NT2/D1 (cell line): Measurements from ENCODE around the gene PPFIA2.

Experiments used
- DNase-seq: peaks from one replicate; pipeline ENCODE4 v3.0.0-alpha.2; 2011; ENCODE audit warnings: low read depth, low spot score
- H3K27me3 ChIP-seq: 2 replicates; pipeline ENCODE4 v1.6.0; 2011; ENCODE audit warnings: mild to moderate bottlenecking; ENCODE audit not compliant: insufficient read length, insufficient read depth
- H3K36me3 ChIP-seq: 2 replicates; pipeline ENCODE4 v1.6.1; 2011; ENCODE audit warnings: mild to moderate bottlenecking, low read length, mixed read lengths; ENCODE audit not compliant: insufficient read depth, insufficient read length
- H3K4me1 ChIP-seq: 2 replicates; pipeline ENCODE4 v1.5.1; 2011; ENCODE audit not compliant: insufficient read depth, insufficient read length
- H3K4me3 ChIP-seq: 2 replicates; pipeline ENCODE4 v1.5.1; 2011; ENCODE audit warnings: low read depth; ENCODE audit not compliant: insufficient read length
- H3K9ac ChIP-seq: 2 replicates; pipeline ENCODE4 v1.6.0; 2011; ENCODE audit warnings: low read depth; ENCODE audit not compliant: insufficient read length
- H3K9me3 ChIP-seq: 2 replicates; pipeline ENCODE4 v1.5.1; 2011; ENCODE audit warnings: mild to moderate bottlenecking, low read length; ENCODE audit not compliant: insufficient read depth
- SUZ12 ChIP-seq: IDR thresholded peaks from 2 replicates; pipeline ENCODE4 v1.6.1; 2011; ENCODE audit not compliant: insufficient read length, insufficient read depth; ENCODE audit errors: extremely low read depth
- YY1 ChIP-seq: IDR thresholded peaks from 2 replicates; pipeline ENCODE4 v1.6.1; 2011; ENCODE audit not compliant: insufficient read length, insufficient read depth
- ZNF274 ChIP-seq: IDR thresholded peaks from 2 replicates; pipeline ENCODE4 v1.6.1; 2011; ENCODE audit warnings: mild to moderate bottlenecking, low read depth, low read length

PPFIA2 gene

DNA sequence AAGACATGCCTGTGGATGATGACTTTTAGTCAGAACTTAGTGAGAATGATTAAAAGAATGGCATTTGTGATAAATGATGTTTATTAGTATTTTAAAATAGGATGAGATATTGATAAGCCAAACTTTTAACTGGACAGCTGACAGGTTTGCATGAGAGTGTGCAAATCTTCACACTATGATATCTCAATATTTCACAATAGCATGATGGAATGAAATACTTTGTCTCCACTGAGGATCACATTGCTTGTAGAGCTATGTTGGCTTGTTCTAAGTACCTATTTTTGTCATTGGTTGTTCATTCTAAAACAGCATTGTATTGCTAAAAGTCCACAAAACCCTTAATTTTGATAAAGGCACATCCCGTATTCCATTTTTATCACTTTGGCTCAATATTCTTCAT is 359.1 kb downstream of the PPFIA2 start:
- no peak for DNase-seq
- no peaks in the 10 kb centered on the region for H3K4me1 ChIP-seq
- H3K27me3 ChIP-seq, result no peaks in the 10 kb centered on the region
- no peaks in the 10 kb centered on the region for H3K36me3 ChIP-seq
- TF ChIP-seq SUZ12 (no peak), YY1 (no peak), ZNF274 (no peak)
- H3K9ac ChIP-seq, result no peak overlapping the region
- no peak overlapping the region for H3K4me3 ChIP-seq
- H3K9me3 ChIP-seq, result no peaks in the 10 kb centered on the region

GRCh38 chr12:81395431-81395830 is 363.7 kb downstream of the PPFIA2 start:
- no peaks in the 10 kb centered on the region for H3K9me3 ChIP-seq

DNA sequence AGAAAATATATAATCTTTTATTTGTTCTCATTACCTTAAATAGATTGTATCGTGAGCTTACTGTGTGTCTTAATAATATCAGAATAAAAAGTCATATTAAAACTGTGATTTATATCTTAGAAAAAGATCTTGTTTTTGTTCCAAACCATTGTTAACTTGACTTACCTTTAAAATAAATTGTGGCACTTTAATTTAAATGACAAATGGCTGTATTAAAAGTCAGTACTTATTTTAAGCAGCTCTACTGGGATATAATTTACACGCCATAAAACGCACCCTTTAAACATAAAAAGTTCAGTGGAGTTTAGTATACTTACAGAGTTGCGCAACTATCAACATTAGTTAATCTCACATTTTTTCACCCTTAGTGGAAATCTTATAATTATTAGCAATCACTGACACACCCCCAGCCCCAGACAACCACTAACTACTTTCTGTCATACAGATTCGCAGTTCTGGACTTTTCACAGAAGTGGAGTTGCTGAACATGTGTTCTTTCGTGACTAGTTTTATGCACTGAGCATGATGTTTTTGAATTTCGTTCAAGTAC is 369.5 kb downstream of the PPFIA2 start:
- Histone ChIP-seq H3K9me3 (no peaks in the 10 kb centered on the region), H3K36me3 (no peaks in the 10 kb centered on the region), H3K9ac (no peak overlapping the region), H3K4me1 (no peaks in the 10 kb centered on the region), H3K4me3 (no peak overlapping the region), H3K27me3 (no peaks in the 10 kb centered on the region)
- TF ChIP-seq YY1 (no peak), ZNF274 (no peak), SUZ12 (no peak)
- no peak for DNase-seq

More at GRCh38 chr12:81395431-81395830, 363.7 kb downstream of the PPFIA2 start:
- Histone ChIP-seq H3K4me1 (no peaks in the 10 kb centered on the region), H3K27me3 (no peaks in the 10 kb centered on the region), H3K4me3 (no peak overlapping the region), H3K9ac (no peak overlapping the region), H3K36me3 (no peaks in the 10 kb centered on the region)
- no peak for DNase-seq
- TF ChIP-seq SUZ12 (no peak), YY1 (no peak), ZNF274 (no peak)

DNA sequence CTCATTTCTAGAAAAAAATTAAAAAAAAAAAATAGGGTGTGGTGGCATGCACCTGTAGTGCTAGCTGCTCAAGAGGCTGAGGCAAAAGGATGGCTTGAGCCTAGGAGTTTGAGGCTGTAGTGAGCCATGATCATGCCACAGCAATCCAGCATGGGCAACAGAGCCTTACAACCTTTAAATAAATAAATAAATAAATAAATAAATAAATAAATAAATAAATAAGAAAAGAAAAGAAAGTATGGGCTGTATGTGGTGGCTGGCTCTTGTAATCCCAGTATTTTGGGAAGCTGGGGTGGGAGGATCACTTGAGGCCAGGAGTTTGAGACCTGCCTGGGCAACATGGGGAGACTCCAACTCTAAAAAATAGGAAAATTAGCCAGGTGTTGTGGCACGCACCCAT is 373.0 kb downstream of the PPFIA2 start:
- no peaks in the 10 kb centered on the region for H3K9me3 ChIP-seq
- H3K4me3 ChIP-seq, result no peak overlapping the region
- H3K9ac ChIP-seq, result no peak overlapping the region
- no peaks in the 10 kb centered on the region for H3K27me3 ChIP-seq
- no peaks in the 10 kb centered on the region for H3K36me3 ChIP-seq
- no peaks in the 10 kb centered on the region for H3K4me1 ChIP-seq
- no peak for DNase-seq
- no peak for TF ChIP-seq YY1
- no peak for TF ChIP-seq ZNF274
- TF ChIP-seq SUZ12, result no peak

GRCh38 chr12:81381951-81382350 is 377.2 kb downstream of the PPFIA2 start:
- TF ChIP-seq ZNF274, result no peak
- TF ChIP-seq SUZ12, result no peak
- TF ChIP-seq YY1, result no peak
- Histone ChIP-seq H3K9ac (no peak overlapping the region), H3K9me3 (no peaks in the 10 kb centered on the region), H3K4me1 (no peaks in the 10 kb centered on the region), H3K4me3 (no peak overlapping the region), H3K27me3 (no peaks in the 10 kb centered on the region), H3K36me3 (no peaks in the 10 kb centered on the region)
- DNase-seq, result no peak

DNA sequence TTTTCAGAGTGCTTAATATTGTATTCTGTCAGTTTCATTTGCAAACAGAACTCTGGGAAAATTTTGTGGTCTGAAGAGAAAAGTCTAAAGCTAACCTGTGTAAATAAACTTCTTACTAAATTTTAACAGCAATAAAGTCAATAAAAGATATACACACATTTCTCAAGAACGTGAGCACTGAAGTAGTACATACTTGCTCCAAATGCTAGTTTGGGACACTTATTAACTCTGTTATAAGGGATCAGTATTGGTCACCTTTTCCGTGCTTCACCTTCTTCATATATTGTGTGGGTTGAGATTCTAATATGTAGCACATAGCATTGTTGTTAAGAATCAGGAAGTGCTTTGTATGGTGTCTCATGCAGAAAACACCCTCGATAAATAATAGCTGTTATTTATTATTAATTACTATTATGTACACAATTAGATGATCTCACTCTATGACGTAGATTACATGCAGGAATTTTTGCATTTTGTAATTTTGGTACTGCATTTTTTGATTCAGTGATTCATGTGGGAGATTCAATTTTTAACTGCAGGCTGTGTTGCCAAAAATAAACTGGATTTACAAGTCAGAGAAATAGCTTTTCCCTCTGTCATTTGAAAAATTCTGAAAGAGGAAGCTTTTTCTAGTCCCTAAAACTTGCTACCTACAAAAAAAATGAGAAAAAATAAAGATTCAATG is 380.4 kb downstream of the PPFIA2 start:
- Histone ChIP-seq H3K36me3 (no peaks in the 10 kb centered on the region), H3K9ac (no peak overlapping the region), H3K4me3 (no peak overlapping the region), H3K27me3 (no peaks in the 10 kb centered on the region), H3K9me3 (no peaks in the 10 kb centered on the region), H3K4me1 (no peaks in the 10 kb centered on the region)
- DNase-seq, result no peak
- TF ChIP-seq YY1 (no peak), ZNF274 (no peak), SUZ12 (no peak)

- no peaks in the 10 kb centered on the region for H3K9me3 ChIP-seq
- no peak overlapping the region for H3K4me3 ChIP-seq
- no peak overlapping the region for H3K9ac ChIP-seq
- no peaks in the 10 kb centered on the region for H3K4me1 ChIP-seq
- no peak for DNase-seq
- no peaks in the 10 kb centered on the region for H3K36me3 ChIP-seq
- no peak for TF ChIP-seq YY1
- no peak for TF ChIP-seq SUZ12
- TF ChIP-seq ZNF274, result no peak
- no peaks in the 10 kb centered on the region for H3K27me3 ChIP-seq
These were observed 381.4 kb downstream of the PPFIA2 start for GRCh38 chr12:81377771-81378170.
